Suppressor macrophage (primary cell): ENCODE data around the gene CLEC2B.

ENCODE experiments used
- DNase-seq, 4 experiments: peaks; one replicate each; pipeline ENCODE4 v3.0.0-alpha.2; 2020 to 2022

Gene CLEC2B

DNA sequence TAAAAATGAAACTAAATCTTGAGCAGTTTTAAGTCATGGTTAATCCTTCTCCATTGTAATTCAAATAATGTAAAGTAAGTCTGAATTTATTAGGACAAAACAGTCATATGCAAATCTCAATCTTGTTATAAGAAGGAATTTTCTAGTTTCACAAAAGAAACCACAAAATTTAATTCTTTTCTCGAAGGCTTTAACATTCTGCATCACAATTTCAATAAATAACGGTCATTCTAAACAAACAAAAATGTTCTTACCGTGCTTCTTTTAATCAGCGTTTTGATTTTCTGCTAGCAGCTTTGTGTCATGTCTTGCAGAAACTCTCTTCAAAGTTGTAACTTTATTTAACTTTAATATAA, 225 bp downstream of the CLEC2B start:
- DNase-seq: peak in 1 of 4 experiments; percentile 6

DNA sequence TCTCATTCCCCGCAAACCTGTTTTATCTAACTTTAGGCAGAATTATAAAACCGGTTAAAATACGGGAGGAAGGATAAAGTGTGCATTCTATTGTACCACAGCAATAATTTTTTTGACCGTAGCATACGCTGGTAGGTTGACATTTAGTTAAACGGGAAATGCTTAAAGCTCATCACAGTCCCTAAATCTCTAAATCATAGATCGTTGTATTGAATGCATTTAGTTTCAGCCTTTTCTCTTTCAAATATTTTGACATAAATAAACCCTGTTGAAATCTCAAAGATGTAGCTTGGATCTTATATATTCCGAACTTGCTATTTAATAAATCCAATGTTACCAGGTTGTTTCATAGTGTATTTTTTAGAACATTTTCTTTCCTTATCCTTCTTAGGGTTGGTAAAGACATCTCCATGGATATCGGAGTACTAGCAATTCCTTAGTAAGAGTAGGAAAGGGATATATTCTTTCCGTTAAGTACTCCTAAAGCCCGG, 798 bp downstream of the CLEC2B start:
- DNase-seq: peak; percentile 10 to 65 (median 42)

DNA sequence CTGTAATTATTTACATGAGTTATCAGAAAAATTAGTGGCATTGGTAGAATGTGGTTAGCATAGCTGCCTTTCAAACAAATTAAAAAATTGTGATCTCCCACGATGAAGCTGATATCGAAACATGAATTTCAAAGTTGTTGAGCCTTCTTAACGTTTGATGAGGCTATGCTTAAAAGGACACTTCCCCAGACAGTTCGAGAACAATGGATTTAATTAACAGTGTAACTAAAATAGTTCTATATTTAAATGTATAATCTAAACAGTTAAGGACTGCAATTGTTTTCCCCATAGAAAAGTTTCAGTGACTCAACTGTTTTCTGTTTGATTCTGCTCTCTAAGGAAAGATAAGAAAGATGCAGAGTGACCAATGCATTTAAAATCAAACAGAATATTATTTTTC, 1.6 kb downstream of the CLEC2B start:
- DNase-seq: peak in 2 of 4 experiments; percentile 17 to 38

DNA sequence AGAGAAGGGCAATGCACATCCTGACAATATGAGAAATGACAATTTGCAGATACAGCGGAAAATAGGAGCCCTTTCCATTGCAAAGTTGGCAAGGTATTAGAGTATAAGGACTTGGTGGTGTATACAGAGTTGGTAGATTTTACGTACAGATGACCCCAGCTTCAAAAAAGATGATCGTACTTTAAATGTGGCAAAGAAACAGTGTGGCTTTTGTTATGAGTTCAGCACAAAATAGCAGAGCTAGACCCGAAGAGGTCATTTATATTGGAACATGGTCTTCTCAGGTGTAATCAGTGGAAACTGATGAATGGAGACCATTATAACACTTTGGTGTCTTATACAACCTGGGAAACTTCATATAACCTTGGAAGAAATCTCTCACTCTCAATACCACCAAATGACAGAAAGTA, 2.3 kb downstream of the CLEC2B start:
- peak in 1 of 4 experiments; percentile 9 for DNase-seq

DNA sequence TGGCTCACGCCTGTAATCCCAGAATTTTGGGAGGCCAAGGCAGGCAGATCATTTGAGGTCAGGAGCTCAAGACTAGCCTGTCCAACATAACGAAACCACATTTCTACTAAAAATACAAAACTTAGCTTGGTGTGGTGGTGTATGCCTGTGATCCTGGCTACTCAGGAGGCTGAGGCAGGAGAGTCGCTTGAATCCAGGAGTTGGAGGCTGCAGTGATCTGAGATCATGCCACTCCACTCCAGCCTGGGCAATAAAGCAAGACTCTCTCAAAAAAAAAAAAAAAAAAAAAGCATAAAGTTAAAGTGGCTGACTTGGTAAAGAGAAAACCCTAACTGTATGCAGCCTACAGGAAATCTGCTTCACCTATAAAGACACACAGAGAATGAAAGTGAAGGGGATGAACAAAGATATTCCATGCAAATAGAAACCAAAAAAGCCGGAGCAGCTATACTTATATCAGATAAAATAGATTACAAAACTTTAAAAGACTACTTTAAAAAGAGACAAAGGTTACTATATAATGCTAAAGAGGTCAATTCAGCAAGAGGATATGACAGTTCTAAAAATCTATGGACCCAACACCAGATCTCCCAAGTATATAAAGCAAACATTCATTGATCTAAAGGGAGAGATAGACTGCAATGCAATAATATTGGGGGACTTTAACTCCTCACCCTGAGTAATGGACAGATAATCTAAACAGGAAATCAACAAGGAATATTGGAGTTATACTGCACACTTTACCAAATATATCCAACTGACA, 4.1 kb downstream of the CLEC2B start:
- DNase-seq: no peak

DNA sequence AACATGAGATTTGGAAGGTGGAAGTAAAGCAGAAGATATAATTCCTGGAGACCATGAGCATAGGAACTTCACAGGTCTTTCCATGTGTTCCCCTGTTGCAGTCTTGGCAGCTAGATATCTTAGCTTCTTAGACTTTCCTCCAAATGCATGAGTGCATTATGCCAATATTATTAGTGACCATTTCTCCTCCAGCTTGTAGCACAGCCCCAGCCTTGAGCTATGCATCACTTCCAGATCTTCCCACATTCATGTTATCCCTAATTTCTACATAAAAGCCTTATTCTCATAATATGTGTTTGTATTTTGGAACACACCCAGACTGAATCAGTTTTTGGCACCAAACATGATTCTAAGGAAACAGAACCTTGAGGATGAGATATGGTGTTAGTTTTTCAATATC, 11.0 kb downstream of the CLEC2B start:
- no peak for DNase-seq

DNA sequence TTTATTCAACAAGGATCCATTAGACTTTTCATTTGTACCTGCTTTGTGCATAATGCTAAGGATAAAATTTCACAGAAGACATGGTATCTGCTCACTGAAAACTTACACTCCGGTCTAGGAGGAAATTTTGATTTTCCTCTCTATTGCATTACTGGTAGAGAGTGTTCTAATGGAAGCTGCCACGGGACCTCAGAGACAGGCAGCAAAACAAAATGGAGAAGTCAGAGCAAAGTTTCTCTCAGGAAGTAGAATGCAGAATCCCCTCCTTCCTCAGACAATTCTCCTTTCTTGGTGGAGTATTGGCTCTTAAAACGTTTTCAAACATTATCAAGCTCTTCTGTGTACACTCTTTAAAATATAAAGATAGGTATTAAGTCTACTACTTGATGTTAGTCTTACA, 12.3 kb downstream of the CLEC2B start:
- peak; percentile 27 to 62 (median 58) for DNase-seq

DNA sequence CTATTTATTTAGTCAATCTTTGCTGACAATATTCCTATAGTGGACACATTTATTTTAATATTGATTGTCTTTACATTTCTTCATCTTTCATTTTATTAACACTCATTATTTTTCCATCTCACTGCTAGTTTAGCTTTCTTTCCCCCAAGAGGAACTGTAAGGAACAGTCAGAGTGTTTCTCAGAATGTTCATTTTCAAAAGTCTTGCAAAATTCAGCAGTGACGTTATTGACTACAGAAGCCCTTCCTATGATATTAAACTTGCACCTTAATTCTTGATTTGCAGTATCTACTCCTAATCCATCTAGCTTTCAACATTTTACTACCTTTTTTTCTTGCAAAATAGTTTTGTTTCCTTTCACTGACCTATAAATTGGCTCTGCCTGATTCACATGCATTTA, 13.0 kb downstream of the CLEC2B start:
- peak; percentile 13 to 73 (median 50) for DNase-seq

DNA sequence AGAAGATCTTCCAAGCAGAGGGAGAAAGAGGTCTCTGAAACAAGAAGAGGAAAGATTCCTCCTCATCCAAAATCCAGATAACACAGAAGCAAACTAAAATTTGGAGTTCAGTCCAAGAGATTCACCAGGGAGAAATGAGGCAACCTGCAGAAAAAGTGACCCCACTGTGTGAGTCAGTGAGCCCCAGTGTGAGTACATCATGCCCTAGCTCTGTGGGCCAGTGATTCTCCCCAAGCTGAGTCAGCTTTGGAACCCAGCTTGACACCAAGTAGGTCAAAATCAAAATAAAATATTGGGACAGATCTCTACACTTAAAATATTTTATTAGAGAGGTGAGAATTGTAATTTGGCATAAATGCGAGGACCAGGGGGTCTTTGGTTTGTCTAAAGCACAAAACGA, 17.2 kb downstream of the CLEC2B start:
- no peak for DNase-seq

DNA sequence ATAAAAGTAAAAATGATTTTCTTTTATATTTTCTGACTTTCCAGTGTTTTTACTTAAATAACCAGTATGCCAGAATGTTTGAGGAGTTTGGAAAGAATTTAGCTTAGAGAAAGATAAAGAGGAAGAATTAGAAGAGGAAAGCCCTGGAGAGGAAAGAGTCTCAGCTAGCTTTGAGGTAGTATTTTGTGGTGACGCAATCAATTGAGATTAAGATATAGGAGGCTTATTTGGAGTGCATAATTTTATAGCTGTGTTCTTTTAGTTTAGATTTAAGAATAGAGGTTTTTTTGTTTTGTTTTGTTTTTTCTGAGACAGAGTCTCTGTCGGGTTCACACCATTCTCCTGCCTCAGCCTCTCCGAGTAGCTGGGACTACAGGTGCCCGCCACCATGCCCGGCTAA, 18.1 kb downstream of the CLEC2B start:
- peak in 1 of 4 experiments; percentile 14 for DNase-seq

DNA sequence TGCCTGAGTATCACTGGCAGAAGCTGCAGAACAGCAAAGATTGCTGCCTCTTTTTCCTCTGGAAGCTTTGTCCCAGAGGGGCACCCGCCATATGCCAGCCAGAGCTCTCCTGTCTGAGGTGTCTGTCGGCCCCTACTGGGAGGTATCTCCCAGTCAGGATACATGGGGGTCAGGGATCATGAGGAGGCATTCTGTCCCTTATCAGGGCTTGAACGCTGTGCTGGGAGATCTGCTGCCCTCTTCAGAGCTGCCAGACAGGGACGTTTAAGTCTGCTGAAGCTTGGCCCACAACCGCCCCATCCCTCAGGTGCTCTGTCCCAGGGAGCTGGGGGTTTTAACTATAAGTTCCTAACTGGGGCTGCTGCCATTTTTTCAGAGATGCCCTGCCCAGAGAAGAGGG, 20.3 kb downstream of the CLEC2B start:
- no peak for DNase-seq

DNA sequence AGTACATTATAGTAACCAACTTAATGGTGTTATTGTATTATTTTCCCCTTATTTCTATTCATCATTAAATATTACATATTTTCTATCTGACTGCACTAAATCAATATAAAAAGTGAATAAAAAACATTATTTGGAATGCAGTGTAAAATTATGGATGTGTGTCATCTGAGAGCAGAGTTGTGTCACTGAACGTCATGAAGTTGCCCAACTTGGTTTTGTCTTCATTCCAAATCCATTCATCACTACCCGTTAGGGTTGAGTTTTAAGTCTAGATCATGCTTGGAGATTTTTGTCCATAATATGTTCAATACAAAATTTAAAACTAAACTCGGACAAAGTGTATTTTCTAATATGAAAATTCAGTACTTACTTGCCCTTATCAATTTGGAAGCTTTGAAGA, 25.7 kb downstream of the CLEC2B start:
- DNase-seq: no peak

DNA sequence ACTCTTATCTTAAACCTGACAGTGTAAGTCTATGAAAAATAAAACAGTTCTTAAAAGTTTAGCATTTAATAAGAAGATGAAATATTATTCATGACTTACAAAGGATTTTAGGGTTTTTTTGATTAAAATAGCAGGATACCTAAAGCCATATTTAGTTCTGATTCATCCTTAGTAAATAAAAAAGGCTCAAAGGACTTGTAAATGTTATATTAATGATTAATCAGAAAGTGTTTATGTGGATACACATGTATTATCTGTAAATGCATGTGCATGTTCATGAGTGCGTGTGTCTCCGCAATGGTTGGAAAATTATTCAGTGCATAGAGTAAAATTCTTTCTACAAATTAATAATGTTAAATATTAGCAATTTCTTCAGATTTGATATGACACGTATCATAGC, 37.4 kb downstream of the CLEC2B start:
- DNase-seq: no peak

DNA sequence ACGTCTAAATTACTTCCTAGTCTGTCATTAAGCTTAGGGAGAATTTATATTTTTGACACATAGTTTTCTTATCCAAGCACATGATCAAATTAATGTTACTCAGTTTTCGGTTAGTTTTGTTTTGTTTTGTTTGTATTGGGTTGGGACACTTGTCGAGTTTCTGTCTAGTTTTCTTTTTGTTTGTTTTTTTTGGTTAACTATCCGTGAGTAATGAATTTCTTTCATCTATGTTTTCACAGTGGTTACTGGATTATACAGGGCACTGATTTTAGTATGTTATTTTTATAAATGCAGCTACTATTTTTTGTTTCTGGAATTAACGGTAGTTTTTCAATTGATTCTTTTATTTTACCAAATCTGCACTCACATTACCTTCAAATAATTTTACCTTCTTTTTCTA, 39.2 kb downstream of the CLEC2B start:
- DNase-seq: no peak

DNA sequence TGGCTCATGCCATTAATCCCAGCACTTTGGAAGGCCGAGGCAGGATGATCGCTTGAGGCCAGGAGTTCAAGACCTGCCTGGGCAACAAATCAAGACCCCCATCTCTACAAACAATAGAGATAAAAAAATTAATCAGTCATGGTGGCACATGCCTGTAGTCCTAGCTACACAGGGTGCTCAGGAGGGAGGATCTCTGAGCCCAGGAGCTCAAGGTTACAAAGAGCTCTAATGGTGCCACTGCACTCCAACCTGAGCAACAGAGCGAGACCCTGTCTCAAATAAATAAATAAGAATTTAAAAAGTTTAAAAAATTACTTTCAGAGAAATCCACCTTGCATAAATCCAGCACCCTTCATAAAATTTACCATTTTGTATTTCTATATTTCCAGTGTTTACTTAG, 39.7 kb downstream of the CLEC2B start:
- DNase-seq: no peak

DNA sequence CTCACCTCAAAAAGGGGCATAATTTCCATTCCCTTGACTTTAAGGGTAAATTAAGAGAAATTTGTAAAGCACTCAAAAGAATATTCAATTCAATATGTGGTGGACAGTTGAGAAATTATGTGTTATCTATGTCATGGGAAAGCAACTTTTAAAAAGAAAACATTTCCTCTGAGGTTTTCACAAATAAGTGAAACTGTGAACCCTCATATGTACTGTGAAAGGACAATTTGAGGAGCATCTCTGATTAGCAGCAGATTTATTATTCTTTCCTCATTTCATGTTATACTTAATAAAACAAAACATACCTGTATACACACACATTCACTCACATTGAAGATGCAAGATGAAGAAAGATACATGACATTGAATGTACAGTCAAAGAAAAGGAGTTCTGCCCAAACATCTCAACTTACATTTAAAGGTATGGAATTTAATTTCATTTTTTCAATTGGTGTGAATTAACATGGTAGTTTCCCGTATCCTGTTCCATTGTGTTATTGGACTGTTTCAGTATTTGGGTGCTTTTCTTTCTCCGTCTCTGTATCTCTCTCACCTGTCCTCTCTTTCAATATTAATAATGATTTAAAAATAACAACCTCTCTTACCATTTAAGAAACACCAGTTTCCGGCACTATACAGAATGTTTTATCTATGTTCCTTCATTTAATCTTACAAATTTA, 41.8 kb downstream of the CLEC2B start, which contains the start of gene KLRF1:
KLRF1 (plus strand) TSS at position 273 of the 680 bp plus-strand sequence; CDS start at position 337, 64 bp downstream.
- no peak for DNase-seq

DNA sequence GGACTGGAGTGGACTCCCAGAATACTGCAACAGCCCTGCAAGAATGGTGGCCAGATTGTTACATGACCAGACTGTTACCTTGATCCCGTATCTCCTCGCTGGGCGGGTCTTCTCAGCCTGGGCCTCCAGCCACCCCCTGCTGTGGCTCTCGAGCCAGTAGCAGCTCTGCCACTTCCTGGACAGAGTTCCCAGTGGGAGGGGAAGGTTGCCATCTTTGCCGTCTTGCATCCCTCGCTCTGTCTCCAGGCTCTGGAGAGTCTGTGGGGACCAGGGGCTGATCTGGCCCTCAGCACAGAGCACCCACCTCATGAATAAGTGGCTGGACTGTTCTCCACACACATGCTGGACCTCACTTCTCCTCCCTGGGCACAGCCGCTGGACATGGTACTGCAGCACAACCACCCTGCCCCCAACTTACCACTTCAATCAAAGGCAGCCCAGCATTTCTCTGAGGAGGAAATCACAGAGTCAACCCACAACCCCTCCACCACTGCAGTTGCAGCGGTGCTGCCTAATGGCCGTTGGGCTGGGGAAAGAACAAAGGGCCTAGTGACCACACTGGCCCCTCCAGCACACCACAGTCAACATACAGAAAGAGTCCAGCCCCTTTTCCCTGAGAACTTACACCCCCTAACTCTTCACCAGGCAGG, 48.7 kb downstream of the CLEC2B start:
- no peak for DNase-seq

DNA sequence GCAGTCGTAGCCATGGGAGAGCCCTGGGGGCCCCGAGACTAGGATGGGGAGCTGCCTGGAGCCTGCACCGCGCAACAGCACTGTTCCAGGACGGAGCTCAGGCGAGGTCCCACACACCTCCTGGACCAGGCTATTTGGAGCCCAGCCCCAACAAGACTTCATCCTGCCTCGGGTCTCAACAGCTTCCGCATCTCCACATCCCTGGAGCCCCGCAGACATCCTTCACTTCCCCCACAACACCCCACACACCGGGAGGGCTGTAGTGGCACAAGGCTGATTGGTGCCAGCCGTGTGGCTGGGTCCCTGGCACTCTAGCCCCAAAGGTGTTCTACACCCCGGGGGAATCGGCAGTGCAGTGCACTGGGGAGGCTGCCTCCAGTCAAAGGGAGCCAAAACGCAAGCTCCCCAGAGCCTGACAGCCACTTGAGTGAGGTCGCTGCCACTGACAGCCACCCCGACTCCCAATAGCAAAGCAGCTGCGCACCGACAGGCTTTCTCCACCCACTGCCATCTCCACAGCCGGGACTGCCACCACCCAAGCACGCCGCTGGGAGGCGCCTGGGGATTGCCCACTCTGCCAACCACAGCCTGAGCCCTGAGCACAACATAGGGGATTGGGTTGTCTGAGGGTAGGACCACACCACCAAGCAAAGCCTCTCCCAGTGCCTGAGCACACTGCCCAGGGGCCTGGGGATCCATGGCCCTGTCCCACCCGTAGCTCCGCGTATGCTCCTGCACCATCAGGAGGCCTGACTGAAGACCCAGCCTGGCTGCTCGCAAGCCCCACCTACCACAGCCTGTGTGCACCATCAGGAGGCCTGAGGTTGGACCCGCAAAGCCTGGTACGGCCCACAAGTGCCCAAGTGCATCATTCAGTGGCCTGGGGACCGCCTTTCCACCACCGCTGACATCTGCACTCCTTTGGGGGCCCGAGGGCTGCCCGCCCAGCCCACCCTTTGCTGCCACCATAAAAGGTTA, 55.0 kb downstream of the CLEC2B start:
- DNase-seq: peak; percentile 81 to 90 (median 86)

DNA sequence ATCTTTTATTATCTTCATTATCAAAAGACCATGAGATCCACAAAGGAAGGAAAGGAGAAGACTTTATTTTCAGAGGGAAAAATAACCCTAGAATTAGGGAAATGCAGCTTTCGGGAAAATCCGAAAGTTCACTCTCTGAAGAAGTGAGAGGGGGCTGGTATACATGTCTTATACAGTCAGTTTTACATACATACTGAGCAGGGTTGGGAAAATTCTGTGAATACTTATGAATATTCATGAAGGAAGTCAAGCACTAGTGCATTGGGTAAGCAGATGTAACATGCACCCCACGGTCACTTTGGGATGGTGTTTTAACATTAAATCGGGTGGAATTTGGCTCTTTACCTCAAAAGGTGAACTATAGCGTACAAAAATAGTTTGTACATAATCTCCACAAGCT, 57.5 kb downstream of the CLEC2B start:
- no peak for DNase-seq

DNA sequence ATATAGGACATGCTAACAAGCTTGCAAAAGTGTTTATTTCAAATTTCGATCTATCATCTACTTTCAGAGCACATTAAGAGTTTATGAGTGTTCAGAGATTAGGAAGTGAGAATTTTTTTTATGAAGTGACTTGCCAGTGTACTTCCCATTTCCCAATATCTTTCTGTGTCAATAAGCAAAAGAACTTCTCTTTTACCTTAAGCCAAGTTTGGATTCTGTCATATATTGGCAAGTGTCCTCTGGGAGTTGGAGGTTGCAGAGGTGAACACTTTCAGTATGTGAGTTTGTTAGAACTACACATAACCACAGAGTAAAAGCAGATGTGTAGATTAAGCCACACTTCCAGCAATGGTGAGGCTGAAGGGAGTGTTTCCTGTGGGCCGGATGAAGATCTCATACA, 58.5 kb downstream of the CLEC2B start:
- DNase-seq: peak; percentile 35 to 87 (median 66)

DNA sequence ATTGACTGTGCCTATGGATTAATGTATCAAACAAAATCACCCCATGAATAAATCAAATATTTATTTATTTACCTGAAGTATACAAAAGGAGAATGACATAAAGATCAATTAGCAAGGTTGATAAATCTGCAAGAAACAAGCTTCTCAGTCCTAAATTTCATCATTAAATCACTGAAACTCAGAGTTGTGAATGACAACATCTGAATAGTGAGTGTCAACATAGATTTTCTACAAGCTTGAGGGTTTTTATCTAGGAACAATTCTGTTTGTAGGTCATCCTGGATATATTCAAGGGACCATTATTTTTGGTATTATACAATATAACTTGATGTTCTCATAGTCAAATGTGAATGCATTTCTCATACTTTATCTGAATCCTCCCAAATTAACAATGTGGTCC, 59.3 kb downstream of the CLEC2B start:
- DNase-seq: no peak

DNA sequence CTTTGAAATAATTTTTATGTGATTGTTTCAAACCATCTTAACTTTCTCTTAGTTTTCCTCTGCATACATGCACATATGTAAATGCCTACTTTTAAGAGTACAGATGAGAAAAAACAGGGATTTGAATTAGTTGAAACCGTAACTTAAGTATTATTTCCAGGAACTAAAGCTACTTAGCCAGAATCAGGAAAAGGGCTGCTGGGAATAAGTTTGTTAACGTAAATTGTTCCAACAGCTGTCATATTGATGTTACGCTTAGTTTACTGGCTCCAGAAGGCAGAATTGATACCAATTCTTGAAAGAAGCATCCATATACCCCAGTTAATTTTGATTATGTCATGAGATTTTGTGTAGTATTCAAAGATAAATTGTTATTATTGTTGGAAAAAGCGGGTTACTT, 59.8 kb downstream of the CLEC2B start:
- DNase-seq: no peak
